ENCODE results near the gene CAV2.

CAV2 gene

DNA sequence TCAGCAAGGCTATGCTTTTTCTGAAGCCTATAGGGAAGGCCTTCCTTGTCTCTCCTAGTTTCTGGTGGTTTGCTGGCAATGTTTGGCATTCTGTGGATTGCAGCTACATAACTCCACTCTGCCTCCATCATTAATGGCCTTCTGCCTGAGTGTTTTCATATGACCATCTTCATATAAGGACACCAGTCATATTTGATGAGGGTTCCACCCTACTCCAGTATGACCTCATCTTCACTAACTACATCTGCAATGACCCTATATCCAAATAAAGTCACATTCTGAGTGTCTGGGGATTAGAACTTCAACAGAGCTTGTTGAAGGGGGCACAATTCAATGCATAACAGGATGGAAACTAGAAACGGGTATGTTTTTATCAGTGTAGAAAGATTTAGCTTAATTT lies 47.4 kb downstream of the CAV2 start:
- DNase-seq (ENCODE audit: low read depth in 2 of 2): no peak

DNA sequence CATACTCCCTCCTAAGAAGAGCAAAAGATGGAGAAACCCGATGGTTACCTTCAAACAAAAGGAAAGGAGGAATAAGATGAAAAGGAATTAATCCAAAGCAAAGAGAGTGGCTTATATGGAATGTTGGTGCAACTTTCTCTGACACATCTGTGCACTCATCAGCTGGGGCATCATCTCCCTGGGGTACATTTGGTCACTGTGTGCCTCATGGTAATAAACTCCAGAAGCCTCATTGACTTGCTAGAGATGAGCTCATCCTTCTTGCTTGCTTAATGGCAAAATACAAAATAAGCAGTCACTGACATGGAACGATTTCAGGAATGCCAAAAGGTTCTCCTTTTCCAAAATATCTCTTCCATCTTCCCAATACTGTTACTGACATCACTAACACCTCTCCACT lies 47.8 kb downstream of the CAV2 start:
- no peak for DNase-seq (ENCODE audit: low read depth in 2 of 2)

DNA sequence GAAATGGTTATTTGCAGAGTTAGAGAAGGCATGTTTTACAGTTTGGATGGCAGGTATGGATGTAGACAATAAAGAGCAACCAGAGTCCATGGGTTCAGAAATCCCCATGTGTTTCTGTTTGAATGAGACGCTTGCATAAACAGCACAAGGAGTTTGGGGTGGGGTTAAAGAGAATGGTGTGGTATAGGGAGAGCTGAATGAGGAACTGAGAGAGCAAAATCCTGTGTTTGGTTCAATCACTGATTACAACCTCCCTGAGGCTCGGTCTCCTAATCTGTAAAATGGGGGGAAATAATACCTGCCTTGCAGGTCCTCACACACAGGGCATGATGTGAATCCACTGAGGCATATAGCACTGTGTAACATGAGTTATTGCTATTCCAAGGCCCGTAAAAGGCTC lies 49.0 kb downstream of the CAV2 start:
- DNase-seq (ENCODE audit: low read depth in 2 of 2): no peak

DNA sequence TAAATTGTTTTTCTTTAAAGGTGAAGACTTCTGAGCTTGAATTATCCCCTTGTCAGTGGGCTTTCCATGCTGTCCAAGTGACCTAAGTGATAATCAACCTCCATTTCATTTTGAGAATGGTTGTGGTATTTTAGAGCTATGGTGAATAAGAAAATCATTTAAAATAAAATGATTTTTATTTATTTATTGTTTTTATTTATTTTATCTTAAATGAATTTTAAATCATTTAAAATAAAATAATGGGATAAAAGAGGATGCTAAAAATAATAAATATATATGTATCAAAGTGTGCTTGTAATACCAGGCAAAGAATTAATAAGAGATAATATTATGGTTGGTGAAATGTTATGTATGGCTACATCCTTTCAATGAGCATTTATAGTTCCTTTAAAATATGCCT lies 49.8 kb downstream of the CAV2 start:
- no peak for DNase-seq (ENCODE audit: low read depth in 2 of 2)

GRCh38 chr7:116551692-116552091 lies 52.2 kb downstream of the CAV2 start:
- DNase-seq (ENCODE audit: low read depth in 2 of 2): no peak

GRCh38 chr7:116552602-116553001 lies 53.1 kb downstream of the CAV2 start:
- DNase-seq (ENCODE audit: low read depth in 2 of 2): no peak

DNA sequence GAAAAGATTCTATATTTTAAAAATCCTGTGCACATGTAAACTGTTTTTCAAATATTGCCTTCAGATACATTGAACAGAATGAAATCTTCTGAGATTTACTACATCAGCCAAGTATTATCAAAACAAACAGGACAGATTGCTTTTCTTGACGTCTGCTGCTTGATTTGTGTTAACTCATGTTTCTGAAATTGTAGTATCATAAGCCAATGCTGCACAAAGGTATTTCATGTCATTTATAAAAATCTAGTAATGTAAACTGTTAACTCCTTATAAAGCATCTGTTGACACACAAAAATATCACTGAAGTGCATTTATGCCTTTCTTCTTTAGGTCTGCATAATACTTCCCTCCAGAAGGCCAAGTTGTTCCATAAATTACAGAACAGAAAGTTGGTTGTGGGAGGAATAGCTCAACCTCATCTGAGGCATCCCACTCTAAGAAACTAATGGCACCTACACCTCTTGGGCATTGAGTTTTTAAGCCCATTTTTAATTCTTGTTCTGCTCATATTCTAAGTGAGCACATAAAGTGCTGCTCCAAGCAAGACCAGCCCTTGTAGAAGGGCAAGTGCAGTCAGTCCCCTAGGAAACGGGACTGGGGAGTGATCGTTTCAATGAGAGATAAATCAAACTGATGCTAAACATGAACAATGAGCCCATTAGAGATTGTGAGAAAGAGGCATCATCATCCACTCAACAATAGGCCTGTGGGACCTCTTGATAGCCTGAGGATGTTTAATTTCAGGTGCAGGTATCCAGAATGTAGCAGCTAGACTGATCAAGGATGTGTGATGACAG lies 53.8 kb downstream of the CAV2 start:
- DNase-seq (ENCODE audit: low read depth in 2 of 2): no peak

- DNase-seq (ENCODE audit: low read depth in 2 of 2): no peak
These were observed 54.9 kb downstream of the CAV2 start for GRCh38 chr7:116554436-116554835.

GRCh38 chr7:116554911-116555310 lies 55.4 kb downstream of the CAV2 start:
- no peak for DNase-seq (ENCODE audit: low read depth in 2 of 2)

DNA sequence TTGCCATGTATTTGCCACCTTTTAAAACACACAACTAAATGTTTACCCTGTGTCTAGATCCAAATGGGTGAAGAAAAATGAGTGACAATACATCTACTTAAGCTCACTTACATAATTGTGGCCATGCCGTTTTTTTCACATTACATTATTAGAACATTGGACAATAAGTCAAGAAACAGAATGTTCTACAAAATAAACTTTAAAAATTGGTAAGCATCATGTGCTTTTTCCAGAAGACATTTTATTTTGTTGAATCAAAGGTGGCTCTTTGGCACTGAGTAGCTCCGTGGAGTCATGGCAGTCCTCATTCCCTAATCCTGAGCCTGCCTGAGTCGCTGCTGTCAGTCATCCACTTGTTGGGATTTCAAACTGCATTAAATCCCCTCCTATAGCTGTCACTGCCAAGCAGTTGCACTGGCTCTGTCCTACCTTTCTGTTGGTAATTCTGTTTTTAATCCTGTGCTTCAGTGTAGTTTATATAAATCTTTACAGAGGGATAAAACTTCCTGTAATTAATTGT lies 57.6 kb downstream of the CAV2 start:
- DNase-seq (ENCODE audit: low read depth in 2 of 2): no peak

- no peak for DNase-seq (ENCODE audit: low read depth in 2 of 2)
These were observed 58.4 kb downstream of the CAV2 start for GRCh38 chr7:116557901-116558300.
